ENCODE measurements around the gene RABAC1.

GRCh38 chr19:41995959-41996797 is 37.1 kb upstream of the RABAC1 start:
- TF ChIP-seq CTCF (IDR thresholded peaks at IDR 0.05; ENCODE audit: low read depth, low read length, poor library complexity, severe bottlenecking) (no peak), EZH2phosphoT487 (IDR thresholded peaks at IDR 0.05; ENCODE audit: borderline replicate concordance, low read length) (no peak)

All from DOHH2 (cell line).